Measurements from ENCODE around the gene MYADM. TPM values are rescaled to one million over a fixed set of nuclear protein-coding genes. Genes with fewer than 3 reads are reported as not detected.
A peak's percentile ranks its signal among the peaks of the same experiment; 100 is the strongest.

Gene MYADM
- total and polyA plus RNA-seq, 4 donors, result 48.5 to 245 (median 79.1) TPM

GRCh38 chr19:53844849-53845246, 22.8 kb upstream of the MYADM start:
- H3K9me3 ChIP-seq (ENCODE audit: control insufficient read depth in 4 of 4, insufficient read depth in 3 of 4, low read length in 3 of 4), result no peaks in the 10 kb centered on the region
- H3K4me3 ChIP-seq, result no peak overlapping the region
- DNase-seq (no peak), ATAC-seq (ENCODE audit: insufficient read depth, low FRiP score) (no peak)
- TF ChIP-seq CTCF (IDR thresholded peaks at IDR 0.05; ENCODE audit: control extremely low read depth, extremely low read depth), result no peak
- 61 to 73% methylated on average over 9 of the region's 9 CpGs for WGBS, 2 donors
- H3K27me3 ChIP-seq (ENCODE audit: control insufficient read depth in 3 of 3, insufficient read depth in 3 of 3, low read length in 2 of 3), result no peaks in the 10 kb centered on the region
- H3K36me3 ChIP-seq (ENCODE audit: control insufficient read depth in 4 of 4, insufficient read depth in 4 of 4, low read length in 4 of 4), result no peaks in the 10 kb centered on the region
- H3K27ac ChIP-seq (ENCODE audit: low read depth in 1 of 2, low read length in 1 of 2), result no peak overlapping the region
- no peak overlapping the region for H3K9ac ChIP-seq (ENCODE audit: insufficient read depth in 1 of 2, low read length in 2 of 2)
- H3K4me1 ChIP-seq (ENCODE audit: control insufficient read depth in 5 of 5, insufficient read depth in 5 of 5, low read length in 5 of 5), result peaks cover 0 to 4% (median 3%) of the 10 kb centered on the region in 5 donors

GRCh38 chr19:53847555-53847954, 20.1 kb upstream of the MYADM start:
- TF ChIP-seq CTCF (IDR thresholded peaks at IDR 0.05; ENCODE audit: control extremely low read depth, extremely low read depth), result no peak
- H3K4me1 ChIP-seq (ENCODE audit: control insufficient read depth in 5 of 5, insufficient read depth in 5 of 5, low read length in 5 of 5), result peaks cover 0 to 9% (median 3%) of the 10 kb centered on the region in 5 donors
- 53 to 75% methylated on average over 8 of the region's 8 CpGs for WGBS, 2 donors
- H3K4me3 ChIP-seq, result no peak overlapping the region
- H3K9ac ChIP-seq (ENCODE audit: insufficient read depth in 1 of 2, low read length in 2 of 2), result no peak overlapping the region
- DNase-seq (no peak), ATAC-seq (ENCODE audit: insufficient read depth, low FRiP score) (no peak)
- H3K27me3 ChIP-seq (ENCODE audit: control insufficient read depth in 3 of 3, insufficient read depth in 3 of 3, low read length in 2 of 3), result no peaks in the 10 kb centered on the region
- H3K36me3 ChIP-seq (ENCODE audit: control insufficient read depth in 4 of 4, insufficient read depth in 4 of 4, low read length in 4 of 4), result no peaks in the 10 kb centered on the region
- H3K27ac ChIP-seq (ENCODE audit: low read depth in 1 of 2, low read length in 1 of 2), result no peak overlapping the region
- no peaks in the 10 kb centered on the region for H3K9me3 ChIP-seq (ENCODE audit: control insufficient read depth in 4 of 4, insufficient read depth in 3 of 4, low read length in 3 of 4)

- DNase-seq (peak in 2 of 3 donors; percentile 33 to 57), ATAC-seq (ENCODE audit: insufficient read depth, low FRiP score) (peak; percentile 44)
- peaks cover 0 to under 1% (median 0%) of the 10 kb centered on the region in 4 donors for H3K36me3 ChIP-seq (ENCODE audit: control insufficient read depth in 4 of 4, insufficient read depth in 4 of 4, low read length in 4 of 4)
- no peak overlapping the region for H3K4me3 ChIP-seq
- H3K27ac ChIP-seq (ENCODE audit: low read depth in 1 of 2, low read length in 1 of 2), result peak overlapping the region in 1 of 2 donors; percentile 53
- H3K27me3 ChIP-seq (ENCODE audit: control insufficient read depth in 3 of 3, insufficient read depth in 3 of 3, low read length in 2 of 3), result no peaks in the 10 kb centered on the region
- no peaks in the 10 kb centered on the region for H3K9me3 ChIP-seq (ENCODE audit: control insufficient read depth in 4 of 4, insufficient read depth in 3 of 4, low read length in 3 of 4)
- no peak for TF ChIP-seq CTCF (IDR thresholded peaks at IDR 0.05; ENCODE audit: control extremely low read depth, extremely low read depth)
- 26 to 35% methylated on average over 11 of the region's 11 CpGs for WGBS, 2 donors
- peaks cover 0 to 9% (median 3%) of the 10 kb centered on the region in 5 donors for H3K4me1 ChIP-seq (ENCODE audit: control insufficient read depth in 5 of 5, insufficient read depth in 5 of 5, low read length in 5 of 5)
- peak overlapping the region in 1 of 2 donors; percentile 42 for H3K9ac ChIP-seq (ENCODE audit: insufficient read depth in 1 of 2, low read length in 2 of 2)
Measured at GRCh38 chr19:53849237-53849676, 18.4 kb upstream of the MYADM start.

GRCh38 chr19:53853707-53854106, 14.0 kb upstream of the MYADM start:
- TF ChIP-seq CTCF (IDR thresholded peaks at IDR 0.05; ENCODE audit: control extremely low read depth, extremely low read depth), result no peak
- Histone ChIP-seq H3K9ac (ENCODE audit: insufficient read depth in 1 of 2, low read length in 2 of 2) (no peak overlapping the region), H3K4me1 (ENCODE audit: control insufficient read depth in 5 of 5, insufficient read depth in 5 of 5, low read length in 5 of 5) (peaks cover 0 to 9% (median 0%) of the 10 kb centered on the region in 5 donors), H3K9me3 (ENCODE audit: control insufficient read depth in 4 of 4, insufficient read depth in 3 of 4, low read length in 3 of 4) (no peaks in the 10 kb centered on the region), H3K36me3 (ENCODE audit: control insufficient read depth in 4 of 4, insufficient read depth in 4 of 4, low read length in 4 of 4) (peaks cover 0 to 2% (median 0%) of the 10 kb centered on the region in 4 donors), H3K27me3 (ENCODE audit: control insufficient read depth in 3 of 3, insufficient read depth in 3 of 3, low read length in 2 of 3) (no peaks in the 10 kb centered on the region), H3K4me3 (no peak overlapping the region), H3K27ac (ENCODE audit: low read depth in 1 of 2, low read length in 1 of 2) (no peak overlapping the region)
- WGBS, 2 donors, result 63 to 67% methylated on average over 2 of the region's 2 CpGs
- ATAC-seq (ENCODE audit: insufficient read depth, low FRiP score) (no peak), DNase-seq (no peak)
